Hair follicular keratinocyte (primary cell): Measurements from ENCODE around the gene ADCY7. TPM values are rescaled to one million over a fixed set of nuclear protein-coding genes. Genes with fewer than 3 reads are reported as not detected.

Experiments used
- total RNA-seq: library from RNA; depleted of rRNA; stranded (reverse); fragments of >200 nt; gene quantifications from 2 replicates; pipeline ENCODE4 v1.2.3, GENCODE V29; 2015

ADCY7 gene
- 7.6 and 17.2 TPM in 2 replicates for total RNA-seq

DNA sequence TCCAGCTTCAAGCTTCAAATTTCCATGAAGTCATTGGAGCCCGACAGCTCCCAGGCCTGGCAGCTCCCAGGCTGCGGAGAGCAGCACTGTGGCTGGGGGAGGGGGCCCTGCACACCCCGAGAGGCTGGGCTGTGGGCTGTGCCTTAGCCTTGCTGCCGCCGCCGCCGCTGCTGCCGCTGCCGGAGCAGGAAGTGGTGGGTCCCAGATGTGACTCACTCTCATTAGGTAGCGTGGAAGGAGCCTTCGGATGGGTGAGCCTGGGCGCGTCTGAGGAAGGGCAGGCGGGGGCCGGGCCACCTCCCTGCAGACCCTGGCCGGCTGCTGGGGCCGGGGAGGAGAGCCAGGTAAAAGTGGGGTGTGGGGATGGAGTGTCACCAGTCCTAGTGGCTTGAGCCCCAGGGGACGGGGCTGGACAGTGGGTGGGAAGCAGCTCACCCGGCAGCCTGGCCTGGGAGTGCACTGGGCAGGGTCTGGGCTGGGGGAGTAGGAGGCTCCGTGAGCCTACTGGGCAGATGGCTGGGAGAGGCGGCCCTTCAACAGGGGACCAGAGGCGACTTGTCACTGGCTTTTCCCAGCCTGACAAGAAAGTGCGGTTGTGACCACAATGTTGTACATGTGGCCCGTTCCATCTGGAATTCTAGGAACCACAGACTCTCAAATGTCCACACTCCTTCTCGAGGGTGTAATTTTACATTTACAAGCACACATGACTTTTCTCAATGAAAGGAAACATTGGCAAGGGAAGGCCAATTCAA is at the start of gene ADCY7:
Gene ADCY7 (plus strand): TSS at position 215 of the 755 bp plus-strand sequence. CDS start 21,629 bp downstream, outside the sequence.

Other genes starting within 250 kb of the ADCY7 start
- 12.2 and 14.6 TPM in 2 replicates for gene CNEP1R1, start 241.3 kb upstream of the ADCY7 start, total RNA-seq
- gene HEATR3, start 200.6 kb upstream of the ADCY7 start, total RNA-seq: 16.8 and 23.0 TPM in 2 replicates
- gene TENT4B, start 113.2 kb upstream of the ADCY7 start, total RNA-seq: 6.4 and 6.5 TPM in 2 replicates
- 30.1 and 43.1 TPM in 2 replicates for gene BRD7, start 102.4 kb downstream of the ADCY7 start, total RNA-seq